Ishikawa (cell line): ENCODE data around the gene SH3RF1.

Experiments
- CEBPB ChIP-seq: IDR thresholded peaks from 2 replicates; pipeline ENCODE4 v1.6.1; 2012
- CREB1 ChIP-seq: IDR thresholded peaks from 2 replicates; pipeline ENCODE4 v1.6.1; 2012; ENCODE audit warnings: low read depth
- EGR1 ChIP-seq: IDR thresholded peaks from 2 replicates; pipeline ENCODE4 v1.6.1; 2012
- EP300 ChIP-seq: IDR thresholded peaks from 2 replicates; pipeline ENCODE4 v1.6.1; 2012; ENCODE audit warnings: borderline replicate concordance
- FOXM1 ChIP-seq: IDR thresholded peaks from 2 replicates; pipeline ENCODE4 v1.6.1; 2012; ENCODE audit warnings: low read depth, borderline replicate concordance
- NFIC ChIP-seq: IDR thresholded peaks from 2 replicates; pipeline ENCODE4 v1.6.1; 2012
- RAD21 ChIP-seq: IDR thresholded peaks from 2 replicates; pipeline ENCODE4 v1.6.1; 2012; ENCODE audit warnings: low read depth
- TAF1 ChIP-seq: IDR thresholded peaks from 2 replicates; pipeline ENCODE4 v1.6.1; 2012; ENCODE audit warnings: low read depth, mild to moderate bottlenecking
- TCF12 ChIP-seq: IDR thresholded peaks from 2 replicates; pipeline ENCODE4 v1.6.1; 2012; ENCODE audit warnings: low read depth
- TEAD4 ChIP-seq: IDR thresholded peaks from 2 replicates; pipeline ENCODE4 v1.6.1; 2012
- YY1 ChIP-seq: IDR thresholded peaks from 2 replicates; pipeline ENCODE4 v1.6.1; 2012; ENCODE audit warnings: low read depth
- ZBTB7A ChIP-seq: IDR thresholded peaks from 2 replicates; pipeline ENCODE4 v1.6.1; 2012; ENCODE audit warnings: low read depth
- TF ChIP-seq, protein P1 (sequence below): IDR thresholded peaks from 2 replicates; pipeline ENCODE4 v1.6.1; 2012; ENCODE audit warnings: low read depth, mild to moderate bottlenecking
- TF ChIP-seq, protein P2 (sequence below): IDR thresholded peaks from 2 replicates; pipeline ENCODE4 v1.6.1; 2012
- TF ChIP-seq, protein P3 (sequence below): IDR thresholded peaks from 2 replicates; pipeline ENCODE4 v1.6.1; 2012

SH3RF1 gene

DNA sequence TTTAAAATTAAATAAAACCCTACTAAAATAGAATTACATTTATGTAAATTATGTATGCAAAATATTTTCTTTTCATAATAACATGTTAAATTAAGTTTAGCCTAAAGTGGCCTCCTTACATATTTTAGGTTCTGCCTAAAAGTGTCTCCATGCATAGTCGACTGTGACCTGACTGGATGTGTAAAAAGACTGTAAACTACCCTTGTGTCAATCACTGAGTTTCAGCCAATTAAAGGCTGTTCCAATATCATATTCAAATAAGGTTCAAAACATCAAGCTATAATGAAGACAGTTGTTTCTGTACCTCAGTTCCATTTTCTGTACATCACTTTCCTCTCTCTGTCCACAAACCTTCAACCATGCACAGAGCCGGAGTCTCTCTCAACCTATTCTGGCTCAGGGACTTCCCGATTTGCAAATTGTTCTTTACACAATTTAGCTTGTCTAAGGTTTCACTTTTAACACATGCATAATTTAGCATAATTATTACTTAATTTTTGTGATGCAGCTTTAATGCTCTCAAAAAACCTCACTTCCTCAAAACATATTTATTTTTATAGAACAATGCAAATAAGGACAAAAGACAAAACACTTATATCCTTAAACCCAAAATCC lies 60.1 kb downstream of the SH3RF1 start:
- TF ChIP-seq, protein P1, sequence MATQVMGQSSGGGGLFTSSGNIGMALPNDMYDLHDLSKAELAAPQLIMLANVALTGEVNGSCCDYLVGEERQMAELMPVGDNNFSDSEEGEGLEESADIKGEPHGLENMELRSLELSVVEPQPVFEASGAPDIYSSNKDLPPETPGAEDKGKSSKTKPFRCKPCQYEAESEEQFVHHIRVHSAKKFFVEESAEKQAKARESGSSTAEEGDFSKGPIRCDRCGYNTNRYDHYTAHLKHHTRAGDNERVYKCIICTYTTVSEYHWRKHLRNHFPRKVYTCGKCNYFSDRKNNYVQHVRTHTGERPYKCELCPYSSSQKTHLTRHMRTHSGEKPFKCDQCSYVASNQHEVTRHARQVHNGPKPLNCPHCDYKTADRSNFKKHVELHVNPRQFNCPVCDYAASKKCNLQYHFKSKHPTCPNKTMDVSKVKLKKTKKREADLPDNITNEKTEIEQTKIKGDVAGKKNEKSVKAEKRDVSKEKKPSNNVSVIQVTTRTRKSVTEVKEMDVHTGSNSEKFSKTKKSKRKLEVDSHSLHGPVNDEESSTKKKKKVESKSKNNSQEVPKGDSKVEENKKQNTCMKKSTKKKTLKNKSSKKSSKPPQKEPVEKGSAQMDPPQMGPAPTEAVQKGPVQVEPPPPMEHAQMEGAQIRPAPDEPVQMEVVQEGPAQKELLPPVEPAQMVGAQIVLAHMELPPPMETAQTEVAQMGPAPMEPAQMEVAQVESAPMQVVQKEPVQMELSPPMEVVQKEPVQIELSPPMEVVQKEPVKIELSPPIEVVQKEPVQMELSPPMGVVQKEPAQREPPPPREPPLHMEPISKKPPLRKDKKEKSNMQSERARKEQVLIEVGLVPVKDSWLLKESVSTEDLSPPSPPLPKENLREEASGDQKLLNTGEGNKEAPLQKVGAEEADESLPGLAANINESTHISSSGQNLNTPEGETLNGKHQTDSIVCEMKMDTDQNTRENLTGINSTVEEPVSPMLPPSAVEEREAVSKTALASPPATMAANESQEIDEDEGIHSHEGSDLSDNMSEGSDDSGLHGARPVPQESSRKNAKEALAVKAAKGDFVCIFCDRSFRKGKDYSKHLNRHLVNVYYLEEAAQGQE = no peak
- TF ChIP-seq NFIC = no peak
- no peak for TF ChIP-seq TEAD4

DNA sequence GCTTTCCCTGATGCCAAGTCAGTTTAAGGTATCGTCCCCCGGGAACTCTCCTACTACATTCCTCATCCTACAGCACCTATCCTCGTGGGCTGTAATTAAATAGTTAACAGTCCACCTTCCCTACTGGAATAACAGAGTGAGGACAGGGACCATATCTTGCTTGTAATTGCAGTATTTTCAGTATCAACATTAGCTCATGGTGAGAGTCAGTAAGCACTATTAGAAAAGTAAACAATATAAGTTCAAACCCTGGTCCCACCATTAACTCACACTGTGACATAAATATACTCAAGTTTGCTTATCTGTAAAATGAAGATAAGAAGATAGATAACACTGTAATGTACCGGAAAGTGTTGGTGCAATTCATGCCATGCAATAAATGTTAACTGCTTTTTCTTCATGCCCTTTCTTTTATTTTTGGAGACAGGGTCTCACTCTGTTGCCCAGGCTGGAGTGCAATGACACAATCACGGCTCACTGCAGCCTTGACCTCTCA lies 61.3 kb downstream of the SH3RF1 start:
- TF ChIP-seq, protein P2, sequence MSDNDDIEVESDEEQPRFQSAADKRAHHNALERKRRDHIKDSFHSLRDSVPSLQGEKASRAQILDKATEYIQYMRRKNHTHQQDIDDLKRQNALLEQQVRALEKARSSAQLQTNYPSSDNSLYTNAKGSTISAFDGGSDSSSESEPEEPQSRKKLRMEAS = no peak
- TF ChIP-seq, protein P3, sequence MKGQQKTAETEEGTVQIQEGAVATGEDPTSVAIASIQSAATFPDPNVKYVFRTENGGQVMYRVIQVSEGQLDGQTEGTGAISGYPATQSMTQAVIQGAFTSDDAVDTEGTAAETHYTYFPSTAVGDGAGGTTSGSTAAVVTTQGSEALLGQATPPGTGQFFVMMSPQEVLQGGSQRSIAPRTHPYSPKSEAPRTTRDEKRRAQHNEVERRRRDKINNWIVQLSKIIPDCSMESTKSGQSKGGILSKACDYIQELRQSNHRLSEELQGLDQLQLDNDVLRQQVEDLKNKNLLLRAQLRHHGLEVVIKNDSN = no peak
- no peak for TF ChIP-seq RAD21
- TF ChIP-seq FOXM1 = no peak
- TF ChIP-seq TEAD4 = no peak
- TF ChIP-seq, protein P1 = no peak
- no peak for TF ChIP-seq EGR1

DNA sequence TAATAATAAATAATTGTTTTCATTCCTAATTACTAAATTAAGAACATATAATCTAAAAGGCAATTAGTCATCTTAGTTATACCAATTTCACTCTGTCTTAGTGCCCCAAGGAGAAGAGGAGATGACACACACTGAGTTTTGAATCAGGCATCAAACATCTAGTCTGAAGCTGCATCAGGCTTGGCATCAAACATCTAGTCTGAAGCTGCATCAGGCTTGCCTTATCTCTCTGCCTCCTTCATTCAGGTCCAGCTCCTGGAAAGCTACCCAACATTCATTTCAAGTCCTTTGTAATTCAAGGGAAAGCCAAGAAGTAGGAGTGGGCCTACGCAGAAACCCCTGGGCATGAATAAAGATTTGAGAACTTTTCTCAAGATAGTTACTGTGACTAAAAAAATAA lies 62.2 kb downstream of the SH3RF1 start:
- no peak for TF ChIP-seq EP300
- TF ChIP-seq CREB1 = no peak
- TF ChIP-seq TCF12 = no peak
- TF ChIP-seq, protein P2 = no peak
- TF ChIP-seq NFIC = no peak
- TF ChIP-seq FOXM1 = no peak

DNA sequence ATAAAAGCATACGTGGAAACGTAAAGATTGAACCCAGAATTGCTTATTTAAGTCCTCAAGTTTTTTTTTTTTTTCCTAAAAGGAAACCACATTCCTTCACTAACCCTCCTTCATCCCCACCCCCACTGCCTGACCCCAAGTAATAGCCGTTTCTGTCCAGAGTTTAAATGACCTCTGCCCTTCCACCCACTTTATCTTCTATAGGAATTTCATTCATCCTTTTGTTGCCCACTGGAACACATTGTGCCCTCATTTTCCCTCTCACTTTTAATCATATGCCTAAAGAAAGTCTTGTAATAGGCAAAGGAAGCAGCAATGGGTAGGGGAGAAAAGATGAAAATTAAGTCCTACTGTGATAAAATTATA lies 62.7 kb downstream of the SH3RF1 start:
- TF ChIP-seq CREB1 = no peak
- TF ChIP-seq EGR1 = no peak
- TF ChIP-seq EP300 = no peak
- TF ChIP-seq TCF12 = no peak
- no peak for TF ChIP-seq FOXM1
- TF ChIP-seq TAF1 = no peak
- no peak for TF ChIP-seq RAD21
- no peak for TF ChIP-seq CEBPB
- TF ChIP-seq, protein P1 = no peak
- TF ChIP-seq, protein P3 = no peak
- TF ChIP-seq ZBTB7A = no peak
- no peak for TF ChIP-seq YY1

DNA sequence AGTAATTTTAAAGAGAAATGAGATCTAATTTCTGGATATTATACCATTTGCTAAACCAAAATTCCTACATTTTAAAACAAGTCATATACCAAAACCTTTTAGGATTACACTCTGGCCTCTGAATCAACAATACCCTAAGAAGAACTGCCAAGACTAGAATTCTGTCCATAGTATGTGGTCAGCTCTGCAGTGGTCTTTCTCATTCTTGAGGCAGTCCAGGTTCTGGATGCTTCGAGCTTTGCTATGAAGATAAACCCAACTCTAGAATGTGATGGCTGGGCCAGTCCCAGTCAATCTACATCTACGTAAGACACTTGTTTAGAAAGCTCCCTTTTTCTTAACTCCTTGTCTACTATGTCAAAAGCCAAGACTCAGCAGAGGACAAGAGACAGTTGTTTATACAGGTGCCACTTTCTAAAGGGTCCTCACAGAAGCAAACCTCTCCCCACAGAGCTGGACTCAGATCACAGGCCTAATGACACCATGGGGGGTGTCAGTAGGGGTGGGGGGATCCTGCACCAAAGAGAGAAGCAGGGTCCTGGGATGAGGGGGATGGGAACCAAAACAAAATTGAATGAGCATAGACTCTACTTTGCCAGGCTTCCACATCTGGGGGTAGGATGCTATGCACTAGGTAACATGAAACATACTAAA lies 63.2 kb downstream of the SH3RF1 start:
- no peak for TF ChIP-seq CEBPB
- TF ChIP-seq, protein P2 = no peak
- TF ChIP-seq, protein P3 = no peak
- TF ChIP-seq TAF1 = no peak
- TF ChIP-seq EP300 = no peak
- no peak for TF ChIP-seq YY1
- TF ChIP-seq, protein P1 = no peak
- TF ChIP-seq RAD21 = no peak
- no peak for TF ChIP-seq FOXM1
- no peak for TF ChIP-seq ZBTB7A
- no peak for TF ChIP-seq CREB1
- TF ChIP-seq TCF12 = no peak
